HG02970 (cell line): ENCODE results near the gene SLC2A6.

Experiments used
- ATAC-seq: cut with Tn5 transposase; IDR thresholded peaks from one replicate; pipeline ENCODE4 v1.9.1; 2021; ENCODE audit warnings: mild to moderate bottlenecking, moderate library complexity, moderate number of reproducible peaks; ENCODE audit not compliant: unreplicated experiment, low FRiP score

SLC2A6 gene

DNA sequence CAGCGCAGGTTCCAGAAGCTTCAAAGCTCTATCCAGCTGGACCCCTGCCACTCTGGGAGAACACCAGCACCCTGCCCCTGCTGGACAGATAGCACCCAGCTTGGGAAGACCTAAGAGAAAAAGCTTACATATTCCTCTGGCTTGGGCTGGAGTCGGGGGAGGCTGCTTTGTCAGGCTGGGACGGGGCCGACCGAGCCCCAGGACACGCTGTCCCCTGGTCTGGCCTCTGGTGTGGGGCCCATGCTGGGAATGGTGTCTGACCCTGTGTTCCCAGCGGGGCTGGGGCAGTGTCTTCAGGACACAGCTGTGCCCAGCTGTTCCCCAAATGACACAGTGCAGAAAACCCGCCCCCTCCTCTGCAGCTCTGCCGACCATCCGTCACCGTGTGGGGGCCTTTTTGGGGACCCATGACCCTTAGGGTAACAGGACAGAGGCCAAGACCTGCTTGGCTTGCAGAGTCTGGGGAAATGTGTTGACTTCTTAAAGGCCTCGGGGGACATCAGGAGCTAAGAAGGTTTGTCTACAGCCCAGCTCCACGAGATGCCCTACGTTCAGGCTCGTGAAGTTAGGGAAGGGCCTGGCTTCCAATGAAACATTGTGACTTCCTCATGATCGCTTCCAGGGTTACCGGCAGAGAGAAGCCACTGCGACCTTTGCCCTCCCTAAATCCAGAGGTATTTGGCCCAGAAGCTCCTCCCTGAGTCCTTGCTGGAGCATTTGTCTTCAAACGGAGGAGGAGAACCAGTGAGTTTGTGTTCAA, 20.4 kb upstream of the SLC2A6 start:
- no peak for ATAC-seq

DNA sequence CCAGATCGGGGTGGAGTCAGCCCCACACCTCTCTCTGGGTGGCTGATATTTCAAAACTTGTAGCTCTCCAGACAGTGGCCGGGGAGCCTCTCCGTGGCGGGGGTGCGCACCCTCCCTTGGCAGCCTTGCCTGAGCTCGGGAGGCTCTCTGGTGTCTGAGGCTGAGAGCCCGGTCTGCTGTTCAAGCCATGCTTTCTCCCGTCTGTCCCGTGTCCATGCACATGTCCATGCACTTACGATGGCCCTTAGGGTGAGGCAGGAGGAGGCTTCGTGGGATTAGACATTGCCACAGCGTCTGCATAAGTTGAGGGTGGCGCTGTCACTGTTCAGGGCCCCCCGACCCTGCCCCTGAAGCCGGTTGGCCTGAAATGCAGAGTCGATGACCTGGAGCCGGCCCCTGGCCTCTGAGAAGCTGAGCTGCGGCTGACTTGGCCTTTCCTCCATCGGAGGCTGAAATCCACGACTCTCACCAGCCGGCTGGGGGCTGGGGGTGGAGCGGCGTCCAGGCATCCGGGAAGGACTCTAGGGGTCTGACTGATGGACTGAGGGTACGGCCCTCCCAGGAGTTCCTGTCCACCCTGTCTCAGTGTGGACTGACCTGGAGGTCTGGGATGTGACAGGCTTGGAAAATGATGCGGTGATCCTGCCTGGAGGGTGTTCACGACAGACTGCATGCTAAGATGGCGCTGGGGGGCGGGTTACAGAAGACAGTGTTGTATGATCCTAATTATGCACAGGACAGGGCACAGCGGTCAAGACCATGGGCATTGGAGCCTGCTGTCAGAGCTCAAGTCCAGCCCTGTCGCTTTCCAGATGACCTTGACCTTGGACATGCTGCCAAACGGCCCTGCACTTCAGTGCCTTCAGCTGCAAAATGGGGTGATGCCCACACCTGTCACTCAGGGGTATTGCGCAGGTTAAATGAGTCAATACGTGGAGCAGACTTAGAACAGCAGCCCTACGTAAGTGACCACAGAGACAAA, 18.3 kb upstream of the SLC2A6 start:
- no peak for ATAC-seq

DNA sequence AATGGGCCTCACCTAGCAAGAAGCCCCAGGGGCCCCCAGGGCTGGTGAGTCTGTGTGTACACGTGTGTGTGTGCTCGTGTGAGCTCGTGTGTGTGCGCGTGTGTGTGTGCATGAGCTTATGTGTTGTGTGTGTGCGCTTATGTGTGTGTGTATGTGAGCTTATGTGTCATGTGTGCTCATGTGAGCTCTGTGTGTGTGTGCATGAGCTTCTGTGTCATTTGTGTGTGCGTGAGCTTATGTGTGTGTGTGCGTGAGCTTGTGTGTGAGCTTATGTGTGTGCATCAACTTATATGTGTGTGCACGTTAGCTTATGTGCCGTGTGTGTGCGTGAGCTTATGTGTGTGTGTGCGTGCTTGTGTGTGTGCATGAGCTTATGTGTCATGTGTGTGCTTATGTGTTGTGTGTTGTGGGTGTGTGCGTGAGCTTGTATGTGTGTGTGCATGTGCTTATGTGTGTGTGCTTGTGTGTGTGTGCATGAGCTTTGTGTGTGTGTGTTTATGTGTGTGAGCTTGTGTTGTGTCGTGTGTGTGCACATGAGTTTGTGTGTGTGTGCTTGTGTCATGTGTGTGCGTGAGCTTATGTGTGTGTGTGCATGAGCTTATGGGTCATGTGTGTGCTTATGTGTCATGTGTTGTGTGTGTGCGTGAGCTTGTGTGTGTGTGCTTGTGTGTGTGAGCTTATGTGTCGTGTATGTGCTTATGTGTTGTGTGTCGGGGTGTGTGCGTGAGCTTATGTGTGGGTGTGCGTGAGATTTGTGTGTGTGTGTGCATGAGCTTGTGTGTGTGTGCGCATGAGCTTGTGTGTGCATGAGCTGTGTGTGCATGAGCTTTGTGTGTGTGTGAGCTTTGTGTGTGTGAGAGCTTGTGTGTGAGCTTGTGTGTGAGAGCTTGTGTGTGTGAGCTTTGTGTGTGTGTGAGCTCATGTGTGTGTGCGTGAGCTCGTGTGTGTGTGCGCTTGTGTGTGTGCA, 16.7 kb upstream of the SLC2A6 start:
- no peak for ATAC-seq

DNA sequence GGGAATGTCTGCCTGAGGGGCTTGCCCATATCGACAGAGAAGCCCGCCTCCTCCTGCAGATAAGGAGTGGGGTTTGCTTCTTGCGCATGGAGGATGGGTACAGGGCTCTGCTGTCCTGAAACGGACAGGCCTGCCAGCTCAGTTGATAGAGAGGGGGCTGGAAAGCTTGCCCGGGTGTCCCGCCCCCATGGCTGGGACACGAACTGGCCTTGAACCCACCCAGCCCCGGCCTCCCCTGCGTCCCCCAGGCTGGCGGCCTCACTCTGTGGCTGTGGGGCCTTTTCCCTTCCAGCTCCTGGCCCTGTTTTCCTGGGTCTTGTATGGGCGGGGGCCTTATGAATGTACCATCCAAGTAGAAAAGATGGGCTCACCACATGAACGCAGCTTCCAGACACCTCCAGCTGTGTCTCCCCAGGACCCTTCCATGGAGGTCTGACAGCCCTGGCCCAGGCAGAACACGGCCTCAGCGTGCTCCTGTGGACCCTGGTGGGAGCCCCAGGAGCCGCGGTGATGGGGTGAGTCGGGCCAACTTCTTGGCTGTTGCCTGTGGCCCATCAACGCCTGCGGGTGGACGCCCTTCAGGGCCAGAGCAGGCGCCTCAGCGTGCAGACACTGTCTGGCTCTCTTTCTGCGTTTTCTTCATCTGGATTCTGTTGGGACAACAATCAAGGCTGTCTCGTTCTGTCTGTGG, 15.9 kb upstream of the SLC2A6 start:
- no peak for ATAC-seq

DNA sequence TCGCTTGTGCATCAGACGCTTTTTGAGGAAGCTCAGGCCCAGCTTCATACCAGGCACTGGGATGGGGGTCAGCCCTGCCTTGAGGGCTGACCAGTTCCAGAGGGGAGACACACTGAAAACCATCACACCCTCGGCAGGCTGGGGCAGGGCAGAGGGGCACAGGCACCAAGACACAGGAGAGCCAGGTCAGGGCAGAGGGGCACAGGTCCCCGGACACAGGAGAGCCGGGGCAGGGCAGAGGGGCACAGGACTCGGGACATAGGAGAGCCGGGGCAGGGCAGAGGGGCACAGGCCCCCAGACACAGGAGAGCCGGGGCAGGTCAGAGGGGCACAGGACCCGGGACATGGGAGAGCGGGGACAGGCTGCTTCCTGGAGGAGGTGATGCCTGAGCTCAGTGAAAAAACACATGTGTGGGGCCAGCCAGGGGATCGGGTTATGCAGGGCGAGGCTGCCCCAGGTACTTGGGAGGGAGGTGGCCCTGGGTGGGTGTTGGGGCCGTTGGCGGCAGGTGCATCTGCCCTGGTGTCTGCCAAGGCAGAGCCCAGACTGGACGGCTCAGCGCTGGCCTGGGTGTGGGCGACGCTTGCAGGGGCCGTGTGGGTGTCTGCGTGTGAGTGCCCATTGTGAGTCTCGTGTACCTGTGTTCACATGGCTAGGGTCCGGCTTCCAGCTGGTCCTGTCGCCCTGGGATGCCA, 15.1 kb upstream of the SLC2A6 start:
- no peak for ATAC-seq

DNA sequence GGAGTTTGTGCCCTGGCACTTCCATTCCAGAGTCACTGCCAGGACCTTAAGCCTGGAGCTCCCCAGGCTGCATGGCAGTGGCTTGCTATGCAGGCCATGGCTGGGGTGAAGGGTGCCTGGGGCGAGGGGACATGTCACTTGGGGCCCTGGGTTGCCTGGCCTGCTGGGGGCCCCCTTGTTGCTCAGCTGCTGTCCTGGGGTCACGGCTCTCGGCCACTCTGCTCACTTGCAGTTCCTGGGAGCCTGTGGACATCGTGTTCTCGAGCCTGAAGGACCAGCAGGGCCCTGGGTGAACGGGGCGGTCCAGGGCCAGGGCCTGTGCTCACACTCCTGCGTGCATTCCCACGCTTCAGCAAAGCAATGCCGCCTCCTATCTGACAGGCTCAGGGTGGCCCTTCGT, 14.5 kb upstream of the SLC2A6 start:
- no peak for ATAC-seq

DNA sequence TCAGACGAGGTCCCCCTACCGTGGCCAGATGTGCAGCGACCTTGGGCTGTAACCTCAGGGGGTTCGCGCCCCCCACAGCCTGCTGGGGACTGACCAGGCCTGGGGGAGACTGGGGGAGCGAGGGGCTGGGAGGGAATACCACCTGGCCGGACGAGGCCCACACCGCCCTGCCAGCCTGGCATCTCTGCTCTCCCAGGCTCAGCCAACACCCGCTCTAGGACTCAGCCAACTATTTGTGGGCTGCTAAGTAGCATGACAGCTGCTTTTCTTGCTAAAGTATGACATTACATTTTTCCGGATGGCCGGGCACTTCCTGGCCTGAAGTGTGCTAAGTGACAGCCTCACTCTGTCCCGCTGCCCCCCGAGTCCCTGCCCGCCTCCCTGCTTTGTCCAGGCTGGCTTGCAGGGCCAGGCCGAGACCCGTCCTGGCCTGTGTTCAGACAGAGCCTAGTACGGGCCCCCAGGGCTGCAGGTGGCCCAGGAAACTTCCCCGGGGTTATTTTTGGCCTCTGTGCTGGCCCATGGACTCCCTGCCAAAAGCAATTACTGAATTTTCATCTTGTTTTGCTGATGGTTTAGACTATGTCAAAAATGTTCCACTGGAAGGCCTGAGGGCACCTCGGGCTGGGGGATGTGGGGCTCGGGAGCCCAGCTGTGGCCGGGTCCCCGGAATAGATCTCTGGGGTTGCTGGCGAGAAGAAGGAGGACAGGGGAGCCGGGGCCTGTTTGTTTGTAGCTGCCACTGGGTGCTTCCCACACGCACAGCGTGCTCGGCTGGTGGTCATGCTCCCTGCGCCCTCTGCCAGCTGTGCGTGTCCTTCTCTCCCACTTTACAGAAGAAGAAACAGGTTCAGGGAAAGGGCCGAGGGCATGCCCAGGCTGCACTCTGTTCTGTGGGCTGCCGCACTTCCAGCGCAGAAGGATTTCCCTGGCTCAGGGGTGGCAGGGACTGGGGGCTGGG, 13.4 kb upstream of the SLC2A6 start:
- no peak for ATAC-seq

DNA sequence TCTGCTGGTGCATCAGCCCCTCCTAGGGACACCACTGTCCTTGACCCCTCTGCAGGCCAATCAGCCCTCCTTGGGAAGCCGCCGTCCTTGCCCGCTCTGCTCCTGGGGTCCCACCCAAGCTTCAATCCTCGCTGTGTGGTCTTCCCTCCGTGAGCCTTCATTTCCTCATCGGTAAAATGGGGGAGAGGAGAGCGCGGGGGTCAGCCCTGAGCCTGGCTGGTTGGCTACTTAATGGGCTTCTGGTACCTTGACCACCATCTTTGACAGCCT, 12.7 kb upstream of the SLC2A6 start:
- ATAC-seq, result no peak

DNA sequence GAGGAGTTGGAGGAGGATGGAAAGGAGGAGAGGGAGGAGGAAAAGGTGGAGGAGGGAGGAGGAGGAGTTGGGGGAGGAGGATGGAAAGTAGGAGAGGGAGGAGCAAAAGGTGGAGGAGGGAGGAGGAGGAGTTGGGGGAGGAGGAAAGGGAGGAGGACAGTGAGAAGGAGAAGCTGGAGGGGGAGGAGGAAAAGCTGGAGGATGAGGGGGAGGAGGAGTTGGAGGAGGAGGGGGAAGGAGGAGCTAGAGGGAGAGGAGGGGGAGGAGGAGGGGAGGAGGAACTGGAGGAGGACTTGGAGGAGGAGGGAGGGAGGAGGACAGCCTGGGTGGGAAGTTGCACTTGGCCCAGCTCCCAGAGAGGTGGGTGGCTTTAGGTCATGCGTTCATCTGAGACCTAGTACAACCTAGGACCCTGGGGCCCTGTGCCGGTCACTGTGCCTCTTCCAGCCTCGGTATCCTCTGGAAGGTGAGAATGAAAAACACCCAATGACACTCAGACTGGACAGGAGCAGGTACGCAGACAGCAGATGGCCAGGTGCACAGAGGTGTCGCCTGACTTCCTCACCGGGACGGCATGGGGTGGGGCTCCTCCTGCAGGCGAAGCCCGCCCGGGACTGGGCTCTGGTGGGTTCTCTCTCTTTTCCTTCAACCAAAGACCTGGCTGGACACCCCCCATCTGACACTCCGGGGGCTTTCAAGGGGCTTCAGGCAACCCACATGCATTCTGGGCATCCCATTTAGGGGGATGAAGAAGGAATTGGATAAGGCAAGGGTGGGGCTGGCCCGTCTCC, 12.2 kb upstream of the SLC2A6 start:
- ATAC-seq, result no peak

DNA sequence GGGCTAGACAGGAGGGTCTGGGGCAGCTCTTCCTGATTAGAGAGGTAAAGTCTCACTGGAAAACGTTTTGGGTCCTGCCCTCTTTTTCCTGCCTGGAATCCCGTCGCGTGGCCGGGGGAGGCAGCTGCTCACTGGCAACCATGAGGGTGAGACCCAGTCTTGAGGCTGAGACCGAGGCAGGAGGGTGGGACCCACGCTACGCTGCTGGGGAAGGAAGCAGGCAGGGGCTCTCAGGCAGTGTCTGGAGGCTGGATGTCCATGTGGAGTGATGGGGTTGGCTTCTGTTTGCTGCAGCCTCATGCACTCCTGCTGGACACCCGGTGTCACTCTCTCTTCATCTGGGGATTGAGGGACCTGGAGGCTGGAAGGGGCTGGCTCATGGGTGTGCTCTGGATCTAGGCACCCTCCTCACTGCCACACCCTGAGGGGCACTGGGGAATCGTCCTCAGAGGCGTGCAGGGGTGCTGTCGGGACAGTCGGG, 11.3 kb upstream of the SLC2A6 start:
- ATAC-seq, result no peak

DNA sequence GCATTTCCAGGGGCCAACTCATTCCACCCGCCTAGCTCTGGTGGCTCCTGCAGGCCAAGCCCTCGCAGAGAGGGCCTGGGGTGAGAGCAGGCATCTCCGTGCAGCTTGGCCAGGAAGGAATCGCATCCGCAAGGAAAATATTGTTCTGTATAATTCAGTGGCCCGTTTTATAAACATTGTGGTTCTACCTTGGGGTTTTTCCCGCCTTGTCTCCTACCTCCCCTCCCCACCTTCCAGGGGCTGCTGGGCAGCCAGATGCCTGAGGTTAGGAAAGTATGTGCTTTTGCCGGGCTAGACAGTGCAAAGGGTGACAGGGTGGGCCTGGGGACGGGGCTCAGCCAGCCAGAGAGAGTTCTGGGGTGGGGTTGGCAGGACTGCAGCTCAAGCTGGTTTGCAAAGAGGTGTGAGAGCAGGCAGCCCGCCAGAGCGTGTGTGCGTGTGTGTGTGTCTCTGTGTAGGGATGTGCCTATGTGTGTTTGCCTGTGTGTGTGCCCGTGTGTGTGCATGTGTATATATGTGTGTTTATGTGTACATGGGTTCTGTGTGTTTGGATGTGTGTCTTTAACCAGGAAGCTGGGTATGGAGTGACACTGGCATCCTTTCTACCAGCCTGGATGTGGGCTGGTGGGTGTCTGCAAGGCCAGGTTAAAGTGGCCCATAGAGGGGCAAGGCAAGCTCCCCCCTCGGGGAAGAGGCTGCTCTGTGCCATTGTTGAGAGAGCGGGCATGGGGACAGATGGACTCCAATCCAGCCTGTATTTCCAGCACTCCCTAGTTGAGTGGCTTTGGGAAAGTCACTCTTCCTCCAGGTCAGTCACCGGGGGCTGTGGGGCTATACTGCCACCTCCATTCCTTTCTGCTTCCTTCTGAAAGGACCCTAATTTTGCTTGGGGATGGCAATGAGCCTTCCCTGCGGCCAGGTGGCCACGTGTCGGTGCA, 10.6 kb upstream of the SLC2A6 start:
- no peak for ATAC-seq

DNA sequence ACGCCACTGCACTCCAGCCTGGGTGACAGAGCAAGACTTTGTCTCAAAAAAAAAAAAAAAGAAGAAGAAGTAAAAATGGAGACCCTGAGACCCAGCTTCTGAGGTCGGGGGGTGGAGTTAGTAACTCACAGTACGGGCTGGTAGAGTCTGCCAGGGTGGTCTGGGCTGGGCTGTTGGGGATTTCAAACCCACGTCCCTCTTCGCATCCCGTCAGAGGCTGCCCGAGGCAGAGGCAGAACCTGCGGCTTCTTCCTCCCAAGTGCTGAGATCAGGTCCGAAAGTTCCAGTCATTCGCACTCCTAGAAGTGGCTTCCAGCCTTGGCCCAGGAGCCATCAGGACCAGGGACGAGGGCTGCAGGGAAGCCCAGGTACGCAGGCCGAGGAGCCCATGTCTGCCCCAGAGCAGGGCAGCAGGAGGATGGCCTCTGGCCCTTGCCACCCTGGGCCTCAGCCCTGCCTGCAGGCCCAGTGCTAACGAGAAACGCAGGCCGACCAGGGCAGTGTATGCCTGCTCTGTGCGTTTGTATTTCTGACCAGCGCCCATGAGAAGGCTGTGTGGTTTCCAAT, 9.9 kb upstream of the SLC2A6 start:
- no peak for ATAC-seq

DNA sequence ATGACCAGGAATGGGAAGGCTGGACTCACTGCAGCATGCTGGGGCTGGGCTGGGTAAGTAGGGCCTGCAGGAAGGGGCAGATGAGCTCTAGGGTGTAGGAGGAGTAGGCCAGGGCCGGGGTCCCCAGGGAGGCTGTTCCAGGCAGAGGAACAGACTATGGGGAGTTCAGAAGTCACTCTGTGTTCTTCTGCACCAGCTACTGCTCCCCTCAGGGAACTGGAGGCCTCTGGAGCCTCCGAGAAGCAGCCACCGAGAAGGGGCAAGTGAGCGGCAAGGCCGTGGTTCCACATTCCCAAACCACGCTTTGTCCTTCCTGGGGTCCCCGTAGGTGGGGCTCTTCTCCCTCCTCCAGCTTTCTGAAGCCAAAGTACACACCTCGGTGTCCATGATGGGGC, 8.4 kb upstream of the SLC2A6 start:
- no peak for ATAC-seq

DNA sequence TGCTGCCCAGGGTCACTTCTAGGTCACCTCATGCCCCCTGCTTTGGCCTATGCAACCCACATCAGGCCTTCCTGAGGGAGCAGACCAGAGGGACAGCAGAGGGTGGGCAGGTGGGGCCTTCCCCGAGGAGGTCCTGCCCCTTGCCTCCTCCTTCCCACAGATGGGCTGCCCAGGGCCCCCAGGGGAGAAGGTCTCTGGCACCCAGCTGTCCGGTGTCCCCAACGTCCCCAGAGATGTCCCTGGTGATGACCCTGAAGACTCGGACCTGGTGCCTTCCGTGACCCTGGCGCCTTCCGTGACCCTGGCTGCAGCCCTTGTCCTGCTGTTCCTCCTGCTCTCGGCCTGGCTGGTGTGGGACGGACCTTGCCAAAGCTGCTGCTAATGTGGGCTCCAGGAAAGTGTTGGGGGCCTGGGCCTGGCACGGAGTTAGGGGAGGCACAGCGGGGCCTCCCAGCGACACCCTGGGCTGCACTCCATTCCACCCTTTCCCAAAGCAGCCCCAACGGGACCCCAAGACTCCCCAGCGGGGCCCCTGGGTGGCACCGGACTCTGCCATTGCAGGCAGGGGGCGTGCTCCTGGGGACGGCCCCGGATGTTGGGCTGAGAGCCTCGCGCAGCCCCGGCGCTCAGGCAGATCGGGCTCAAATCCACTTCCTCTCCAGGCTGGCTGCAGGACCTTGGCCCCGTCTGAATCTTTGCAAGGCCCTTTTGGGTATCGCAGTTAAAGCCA, 6.8 kb upstream of the SLC2A6 start:
- ATAC-seq, result no peak

DNA sequence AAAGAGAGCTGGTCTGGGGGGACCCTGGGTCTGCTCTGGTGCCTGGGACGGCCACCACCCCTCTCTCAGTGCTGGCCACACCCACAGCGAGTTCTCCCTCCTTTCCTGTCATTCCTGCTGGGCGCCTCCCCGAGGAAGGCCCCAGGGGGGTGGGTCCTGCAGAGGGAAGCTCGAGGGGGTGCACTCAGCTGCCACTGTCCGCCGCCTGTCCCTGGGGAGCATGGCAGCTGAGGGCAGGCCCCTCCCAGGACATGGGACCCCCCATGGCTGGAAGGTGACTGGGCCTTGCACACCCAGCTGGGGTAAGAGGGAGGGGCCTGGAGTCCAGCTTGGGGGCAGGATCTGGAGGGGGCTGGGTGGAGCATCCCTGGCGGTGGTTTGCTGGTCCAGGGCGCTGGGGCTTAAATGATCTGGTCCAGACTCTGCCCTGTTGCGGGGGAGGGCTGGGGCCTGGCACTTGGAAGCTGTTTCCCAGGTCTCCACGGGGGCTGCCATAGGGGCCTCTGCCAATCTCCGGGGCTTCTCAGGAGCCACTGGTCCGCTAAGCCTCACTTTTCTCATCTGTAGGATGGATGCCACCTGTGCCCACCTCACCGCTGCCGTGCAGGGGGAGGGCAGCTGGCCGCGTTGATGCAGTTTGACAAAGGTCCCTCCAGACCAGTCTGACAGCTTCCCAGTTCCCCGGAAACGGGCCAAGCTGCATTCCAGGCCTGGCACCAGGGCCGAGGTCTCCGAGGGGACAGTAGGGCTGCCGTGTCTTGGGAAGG, 6.0 kb upstream of the SLC2A6 start:
- ATAC-seq, result no peak
